Sigmoid colon (tissue), 7 donors: ENCODE measurements around the gene USH1C. TPM values are rescaled to one million over a fixed set of nuclear protein-coding genes. Genes with fewer than 3 reads are reported as not detected.

Source experiments
- DNase-seq: peaks from one replicate; pipeline ENCODE4 v3.0.0-alpha.2; 2019
- H3K27ac ChIP-seq, 4 donors: fragments of 200-600 bp; sonication (generic); one replicate each; pipeline ENCODE4 v1.5.1; 2016 to 2019; ENCODE audit warnings: mild to moderate bottlenecking in 1 of 4
- H3K27me3 ChIP-seq, 3 donors: fragments of 200-600 bp; sonication (generic); one replicate each; pipeline ENCODE4 v1.5.1; 2019; ENCODE audit warnings: mild to moderate bottlenecking in 1 of 3
- H3K36me3 ChIP-seq, 4 donors: fragments of 200-600 bp; sonication (generic); one replicate each; pipeline ENCODE4 v1.5.1; 2016 to 2019
- H3K4me1 ChIP-seq, 4 donors: fragments of 200-600 bp; sonication (generic); one replicate each; pipeline ENCODE4 v1.5.1; 2017 to 2019
- H3K4me3 ChIP-seq, 4 donors: fragments of 200-600 bp; sonication (generic); one replicate each; pipeline ENCODE4 v1.5.1; 2017 to 2019; ENCODE audit warnings: mild to moderate bottlenecking in 2 of 4, moderate library complexity in 1 of 4
- H3K9me3 ChIP-seq, 4 donors: fragments of 200-600 bp in 3 of 4; sonication (generic) in 3 of 4; one replicate each; pipeline versions ENCODE4 v1.5.1 to v1.6.1; 2013 to 2019
- CTCF ChIP-seq, 4 experiments: fragments of 450-650 bp in 3 of 4; fragments of 200-600 bp in 1 of 4; IDR thresholded peaks; one replicate each; pipeline ENCODE4 v1.5.1; 2016 to 2019; ENCODE audit warnings: antibody characterized with exemption in 4 of 4, mild to moderate bottlenecking in 3 of 4, moderate library complexity in 2 of 4
- EP300 ChIP-seq, 4 donors: sonication (generic); formaldehyde crosslinking; IDR thresholded peaks; one replicate each; pipeline ENCODE4 v1.6.1; 2017; ENCODE audit warnings: antibody characterized with exemption in 4 of 4
- POLR2A ChIP-seq, 2 donors: fragments of 450-650 bp; IDR thresholded peaks; one replicate each; pipeline ENCODE4 v1.6.1; 2016; ENCODE audit warnings: antibody characterized with exemption in 2 of 2, mild to moderate bottlenecking in 2 of 2, moderate library complexity in 2 of 2
- POLR2AphosphoS5 ChIP-seq, 4 donors: sonication (generic); formaldehyde crosslinking; IDR thresholded peaks; one replicate each; pipeline ENCODE4 v1.6.1; 2017; ENCODE audit warnings: antibody characterized with exemption in 4 of 4
- WGBS, 2 donors: extraction: QIAGEN DNeasy Blood & Tissue Kit; methylation state at CpG; one replicate each; pipeline ENCODE4 v1.1.7; 2013; 5-methylcytosine and 5-hydroxymethylcytosine counted together
- intact Hi-C: fragments of 100-400 bp; cut with DNase I; formaldehyde crosslinking; loops from one replicate; pipeline ENCODE4 v1.15.1; 2023
- polyA plus RNA-seq, 3 donors: library from polyadenylated mRNA; stranded (reverse); fragments of 200-250 nt; gene quantifications; one replicate each; pipeline ENCODE4 v1.2.3, GENCODE V29; 2013
- total RNA-seq, 4 donors: library from RNA; depleted of rRNA; stranded (reverse); fragments of >200 nt; gene quantifications; one replicate each; pipeline ENCODE4 v1.1.0, GENCODE V29; 2016
- donor health status: healthy with polysubstance abuse.
- donor health status: Bipolar disorder and iron deficiency.
- donor health status: healthy.

Gene USH1C
- total and polyA plus RNA-seq, 7 donors: 1.2 to 152 (median 2.5) TPM

GRCh38 chr11:17510507-17511206 is 33.6 kb downstream of the USH1C start:
- H3K27me3 ChIP-seq: no peaks in the 10 kb centered on the region
- no peak for TF ChIP-seq POLR2A (IDR thresholded peaks at IDR 0.05)
- TF ChIP-seq CTCF (IDR thresholded peaks at IDR 0.05): no peak
- TF ChIP-seq POLR2AphosphoS5 (IDR thresholded peaks at IDR 0.05): no peak
- no peak for TF ChIP-seq EP300 (IDR thresholded peaks at IDR 0.05)
- H3K36me3 ChIP-seq: no peaks in the 10 kb centered on the region
- peaks cover 0 to 30% (median 17%) of the 10 kb centered on the region in 4 donors for H3K4me1 ChIP-seq
- intact Hi-C loops: no loop called here
- no peaks in the 10 kb centered on the region for H3K9me3 ChIP-seq
- WGBS, 2 donors: 79 to 89% methylated on average over 4 of the region's 4 CpGs
- DNase-seq: no peak
- H3K4me3 ChIP-seq: no peak overlapping the region
- no peak overlapping the region for H3K27ac ChIP-seq

DNA sequence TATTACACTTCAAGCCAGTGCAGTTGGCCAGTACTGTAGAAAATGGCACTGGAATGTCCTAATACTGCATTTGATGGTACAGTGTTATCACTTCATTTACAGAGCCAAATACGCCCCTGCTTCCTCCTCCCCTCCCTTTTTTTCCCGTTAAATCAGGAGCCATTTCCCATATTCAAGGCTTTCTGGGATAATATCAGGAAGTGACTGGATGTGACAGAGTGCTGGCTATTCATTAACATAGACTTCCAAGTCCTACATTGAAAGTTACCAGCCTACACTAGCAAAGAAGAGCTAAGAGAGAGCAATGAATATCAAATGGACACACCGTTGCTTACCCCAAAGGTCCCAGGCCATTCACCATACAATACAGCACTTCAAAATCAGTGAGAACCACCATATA is 35.4 kb downstream of the USH1C start:
- no peak overlapping the region for H3K4me3 ChIP-seq
- H3K9me3 ChIP-seq: no peaks in the 10 kb centered on the region
- peaks cover 0 to 26% (median 17%) of the 10 kb centered on the region in 4 donors for H3K4me1 ChIP-seq
- WGBS, 2 donors: 49 to 60% methylated on average over 3 of the region's 3 CpGs
- no peak for DNase-seq
- intact Hi-C loops: loop anchor here (10.0 kb wide), 1 partner anchor 274 kb away; no protein-coding TSS in a partner anchor
- no peaks in the 10 kb centered on the region for H3K27me3 ChIP-seq
- TF ChIP-seq POLR2AphosphoS5 (IDR thresholded peaks at IDR 0.05): no peak
- TF ChIP-seq POLR2A (IDR thresholded peaks at IDR 0.05): no peak
- no peak for TF ChIP-seq CTCF (IDR thresholded peaks at IDR 0.05)
- TF ChIP-seq EP300 (IDR thresholded peaks at IDR 0.05): no peak
- H3K36me3 ChIP-seq: no peaks in the 10 kb centered on the region
- H3K27ac ChIP-seq: no peak overlapping the region

- Histone ChIP-seq H3K4me1 (peaks cover 0 to 26% (median 17%) of the 10 kb centered on the region in 4 donors), H3K27ac (peak overlapping the region in 2 of 4 donors; percentile 3 to 57), H3K9me3 (no peaks in the 10 kb centered on the region), H3K4me3 (no peak overlapping the region), H3K36me3 (no peaks in the 10 kb centered on the region), H3K27me3 (no peaks in the 10 kb centered on the region)
- intact Hi-C loops: loop anchor here (10.0 kb wide), 1 partner anchor 274 kb away; no protein-coding TSS in a partner anchor
- DNase-seq: no peak
- TF ChIP-seq EP300 (IDR thresholded peaks at IDR 0.05) (no peak), POLR2AphosphoS5 (IDR thresholded peaks at IDR 0.05) (no peak), POLR2A (IDR thresholded peaks at IDR 0.05) (no peak), CTCF (IDR thresholded peaks at IDR 0.05) (no peak)
- 74 to 82% methylated on average over 3 of the region's 3 CpGs for WGBS, 2 donors
Observed at GRCh38 chr11:17508306-17508705, 35.9 kb downstream of the USH1C start.

GRCh38 chr11:17507773-17508172 is 36.4 kb downstream of the USH1C start:
- no peak overlapping the region for H3K4me3 ChIP-seq
- TF ChIP-seq CTCF (IDR thresholded peaks at IDR 0.05): no peak
- TF ChIP-seq POLR2A (IDR thresholded peaks at IDR 0.05): no peak
- TF ChIP-seq POLR2AphosphoS5 (IDR thresholded peaks at IDR 0.05): no peak
- no peak for TF ChIP-seq EP300 (IDR thresholded peaks at IDR 0.05)
- no peak for DNase-seq
- no peaks in the 10 kb centered on the region for H3K9me3 ChIP-seq
- intact Hi-C loops: loop anchor here (10.0 kb wide), 1 partner anchor 273 kb away; no protein-coding TSS in a partner anchor
- peak overlapping the region in 2 of 4 donors; percentile 3 to 57 for H3K27ac ChIP-seq
- no peaks in the 10 kb centered on the region for H3K36me3 ChIP-seq
- no peaks in the 10 kb centered on the region for H3K27me3 ChIP-seq
- H3K4me1 ChIP-seq: peaks cover 0 to 25% (median 17%) of the 10 kb centered on the region in 4 donors
- 90 to 91% methylated on average over 2 of the region's 2 CpGs for WGBS, 2 donors
